Activated T-cell treated with anti-CD3 and anti-CD28 coated beads, Interleukin-2, amount 50 U/mL, for 24 hours (primary cell): ENCODE data around the gene SPATA31D1.

Experiments used
- DNase-seq: peaks from one replicate; pipeline ENCODE4 v3.0.0-alpha.2; 2020
- H3K27ac Mint-ChIP-seq: 2 replicates; pipeline ENCODE4 v1.8.0; 2020; ENCODE audit warnings: mild to moderate bottlenecking, mixed read lengths
- H3K27me3 Mint-ChIP-seq: 2 replicates; pipeline ENCODE4 v1.8.0; 2020; ENCODE audit warnings: mixed read lengths
- H3K36me3 Mint-ChIP-seq: 2 replicates; pipeline ENCODE4 v1.8.0; 2020; ENCODE audit warnings: low read depth, mixed read lengths
- H3K4me1 Mint-ChIP-seq: 2 replicates; pipeline ENCODE4 v1.8.0; 2020; ENCODE audit warnings: low read depth, mixed read lengths
- H3K4me3 Mint-ChIP-seq: 2 replicates; pipeline ENCODE4 v1.8.0; 2020; ENCODE audit warnings: mild to moderate bottlenecking, moderate library complexity, mixed read lengths
- H3K9me3 Mint-ChIP-seq: 2 replicates; pipeline ENCODE4 v1.8.0; 2020; ENCODE audit warnings: mixed read lengths

The SPATA31D1 gene

DNA sequence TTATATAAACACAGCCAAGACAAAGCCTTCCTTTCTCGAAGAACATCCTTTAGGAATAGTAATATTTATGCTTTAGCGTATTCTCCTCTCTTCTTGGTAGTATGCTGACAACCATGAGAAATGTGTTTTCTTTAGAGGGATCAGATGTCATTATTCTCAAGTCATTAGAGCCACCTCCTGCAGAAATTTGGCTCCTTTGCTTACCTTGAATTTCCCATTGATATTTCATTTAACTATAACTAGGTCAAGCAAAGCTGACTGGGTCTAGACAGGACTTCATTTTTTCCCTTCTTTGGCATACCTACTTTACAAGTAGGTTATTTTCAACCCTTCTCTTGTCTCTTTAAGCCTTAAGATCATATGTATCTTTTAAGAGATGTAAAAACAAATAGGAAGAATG, 50.3 kb downstream of the SPATA31D1 start:
- Mint-ChIP-seq H3K9me3 (peaks cover 2% of the 10 kb centered on the region), H3K36me3 (no peaks in the 10 kb centered on the region), H3K27ac (no peak overlapping the region), H3K27me3 (no peaks in the 10 kb centered on the region), H3K4me1 (no peaks in the 10 kb centered on the region), H3K4me3 (no peak overlapping the region)
- DNase-seq = no peak
